Measurements from ENCODE around the gene EFNA2. TPM values are rescaled to one million over a fixed set of nuclear protein-coding genes. Genes with fewer than 3 reads are reported as not detected.
A peak's percentile ranks its signal among the peaks of the same experiment; 100 is the strongest.

Gene EFNA2
- total RNA-seq, 1 donor from 2014 or later, result not detected

DNA sequence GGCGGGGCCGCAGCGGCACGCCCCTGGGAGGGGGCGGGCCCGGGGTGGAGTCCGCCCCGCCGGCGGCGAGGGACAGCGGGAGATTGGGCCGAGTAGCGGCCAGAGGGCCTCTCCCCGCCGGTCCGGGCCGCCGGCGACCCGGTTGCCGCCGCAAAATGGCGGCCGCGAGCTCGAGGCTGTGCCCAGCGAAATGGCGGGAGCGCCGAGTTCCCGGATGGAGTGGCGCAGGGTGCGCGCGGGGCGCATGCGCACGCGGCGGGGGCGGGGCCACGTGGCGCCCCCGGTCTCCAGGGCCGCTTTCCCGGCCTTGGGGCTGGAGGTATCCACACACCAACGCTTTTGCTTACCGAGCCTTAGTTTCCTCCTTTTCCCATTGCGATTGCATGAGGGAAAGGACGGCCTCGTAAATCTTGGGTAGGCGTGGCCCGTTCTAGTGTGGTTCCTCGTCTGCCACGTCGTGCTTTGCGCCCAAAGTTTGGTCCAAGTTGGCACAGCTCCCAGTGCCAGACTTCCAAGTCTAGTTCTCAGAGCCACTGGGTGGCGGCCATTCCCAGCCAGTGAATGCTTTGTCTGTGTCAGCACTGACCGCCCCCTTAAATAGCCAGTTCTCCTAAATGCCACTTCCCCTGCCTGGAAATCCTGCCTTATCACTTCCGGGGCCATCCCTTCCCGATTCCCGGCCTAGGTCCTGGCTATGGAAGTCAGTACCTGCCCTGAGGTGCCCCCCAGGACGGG lies 16.0 kb upstream of the EFNA2 start:
- ATAC-seq (peak; percentile 41 to 48), DNase-seq (peak; percentile 91)
- no peaks in the 10 kb centered on the region for H3K9me3 ChIP-seq
- H3K27me3 ChIP-seq (ENCODE audit: low read depth), result no peaks in the 10 kb centered on the region
- peaks cover 91% of the 10 kb centered on the region for H3K4me1 ChIP-seq
- TF ChIP-seq, protein P1, sequence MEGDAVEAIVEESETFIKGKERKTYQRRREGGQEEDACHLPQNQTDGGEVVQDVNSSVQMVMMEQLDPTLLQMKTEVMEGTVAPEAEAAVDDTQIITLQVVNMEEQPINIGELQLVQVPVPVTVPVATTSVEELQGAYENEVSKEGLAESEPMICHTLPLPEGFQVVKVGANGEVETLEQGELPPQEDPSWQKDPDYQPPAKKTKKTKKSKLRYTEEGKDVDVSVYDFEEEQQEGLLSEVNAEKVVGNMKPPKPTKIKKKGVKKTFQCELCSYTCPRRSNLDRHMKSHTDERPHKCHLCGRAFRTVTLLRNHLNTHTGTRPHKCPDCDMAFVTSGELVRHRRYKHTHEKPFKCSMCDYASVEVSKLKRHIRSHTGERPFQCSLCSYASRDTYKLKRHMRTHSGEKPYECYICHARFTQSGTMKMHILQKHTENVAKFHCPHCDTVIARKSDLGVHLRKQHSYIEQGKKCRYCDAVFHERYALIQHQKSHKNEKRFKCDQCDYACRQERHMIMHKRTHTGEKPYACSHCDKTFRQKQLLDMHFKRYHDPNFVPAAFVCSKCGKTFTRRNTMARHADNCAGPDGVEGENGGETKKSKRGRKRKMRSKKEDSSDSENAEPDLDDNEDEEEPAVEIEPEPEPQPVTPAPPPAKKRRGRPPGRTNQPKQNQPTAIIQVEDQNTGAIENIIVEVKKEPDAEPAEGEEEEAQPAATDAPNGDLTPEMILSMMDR (IDR thresholded peaks at IDR 0.05), result no peak
- intact Hi-C loops (cut with DNase I), result no loop called here
- H3K36me3 ChIP-seq, result peaks cover 44% of the 10 kb centered on the region
- peak overlapping the region; percentile 99 for H3K27ac ChIP-seq
- peak overlapping the region; percentile 94 for H3K4me3 ChIP-seq

DNA sequence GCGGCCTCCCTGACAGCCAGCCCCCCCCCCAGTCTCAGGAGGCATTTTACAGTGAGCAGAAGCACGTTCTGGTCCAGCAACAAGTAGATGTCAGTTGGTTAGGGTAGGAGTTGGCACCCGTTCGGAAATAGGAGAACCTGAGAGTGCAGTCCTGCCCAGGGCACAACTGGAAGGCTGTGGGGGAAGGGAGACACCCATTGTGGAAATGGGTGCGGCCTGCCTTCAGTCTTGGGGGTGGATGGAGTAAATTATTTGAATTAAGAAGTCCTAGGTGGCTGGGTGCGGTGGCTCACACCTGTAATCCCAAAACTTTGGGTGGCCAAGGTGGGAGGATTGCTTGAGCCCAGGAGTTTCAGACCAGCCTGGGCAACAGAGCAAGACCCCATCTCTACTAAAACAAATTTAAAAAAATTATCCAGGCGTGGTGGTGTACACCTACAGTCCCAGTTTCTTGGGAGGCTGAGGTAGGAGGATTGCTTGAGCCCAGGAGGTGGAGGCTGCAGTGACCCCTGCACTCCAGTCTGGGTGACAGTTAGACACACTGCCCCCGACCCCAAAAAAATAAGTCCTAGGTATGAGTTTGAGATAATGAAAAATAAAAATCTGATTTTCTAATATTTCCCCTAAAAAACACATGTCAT lies 15.3 kb upstream of the EFNA2 start:
- Histone ChIP-seq H3K36me3 (peaks cover 49% of the 10 kb centered on the region), H3K9me3 (no peaks in the 10 kb centered on the region), H3K4me3 (peak overlapping the region; percentile 94), H3K4me1 (peaks cover 90% of the 10 kb centered on the region), H3K27me3 (ENCODE audit: low read depth) (no peaks in the 10 kb centered on the region), H3K27ac (peak overlapping the region; percentile 99)
- TF ChIP-seq, protein P1 (IDR thresholded peaks at IDR 0.05), result no peak
- DNase-seq (no peak), ATAC-seq (no peak)
- intact Hi-C loops (cut with DNase I), result no loop called here

DNA sequence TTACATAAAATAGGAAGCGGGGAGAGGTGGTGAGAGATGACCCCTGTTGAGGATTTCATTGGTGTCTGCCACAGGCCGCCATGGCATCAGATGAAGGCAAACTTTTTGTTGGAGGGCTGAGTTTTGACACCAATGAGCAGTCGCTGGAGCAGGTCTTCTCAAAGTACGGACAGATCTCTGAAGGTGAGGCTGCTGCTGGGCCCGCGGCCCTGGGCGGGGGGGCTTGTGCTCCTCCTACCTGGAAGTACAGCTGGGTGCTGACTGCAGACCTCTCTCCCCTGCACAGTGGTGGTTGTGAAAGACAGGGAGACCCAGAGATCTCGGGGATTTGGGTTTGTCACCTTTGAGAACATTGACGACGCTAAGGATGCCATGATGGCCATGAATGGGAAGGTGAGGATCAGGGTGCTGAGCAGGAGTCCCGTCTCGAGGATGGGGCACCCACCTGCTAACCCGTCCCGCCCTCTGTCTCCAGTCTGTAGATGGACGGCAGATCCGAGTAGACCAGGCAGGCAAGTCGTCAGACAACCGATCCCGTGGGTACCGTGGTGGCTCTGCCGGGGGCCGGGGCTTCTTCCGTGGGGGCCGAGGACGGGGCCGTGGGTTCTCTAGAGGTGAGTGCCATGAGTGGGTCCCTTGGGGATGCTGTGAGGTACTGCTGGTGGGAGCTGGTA lies 14.7 kb upstream of the EFNA2 start:
- no peaks in the 10 kb centered on the region for H3K9me3 ChIP-seq
- H3K27ac ChIP-seq, result peak overlapping the region; percentile 99
- H3K27me3 ChIP-seq (ENCODE audit: low read depth), result no peaks in the 10 kb centered on the region
- H3K36me3 ChIP-seq, result peaks cover 49% of the 10 kb centered on the region
- peaks cover 85% of the 10 kb centered on the region for H3K4me1 ChIP-seq
- ATAC-seq, result no peak
- intact Hi-C loops (cut with DNase I), result no loop called here
- no peak for DNase-seq
- H3K4me3 ChIP-seq, result peak overlapping the region; percentile 94
- TF ChIP-seq, protein P1 (IDR thresholded peaks at IDR 0.05), result no peak

DNA sequence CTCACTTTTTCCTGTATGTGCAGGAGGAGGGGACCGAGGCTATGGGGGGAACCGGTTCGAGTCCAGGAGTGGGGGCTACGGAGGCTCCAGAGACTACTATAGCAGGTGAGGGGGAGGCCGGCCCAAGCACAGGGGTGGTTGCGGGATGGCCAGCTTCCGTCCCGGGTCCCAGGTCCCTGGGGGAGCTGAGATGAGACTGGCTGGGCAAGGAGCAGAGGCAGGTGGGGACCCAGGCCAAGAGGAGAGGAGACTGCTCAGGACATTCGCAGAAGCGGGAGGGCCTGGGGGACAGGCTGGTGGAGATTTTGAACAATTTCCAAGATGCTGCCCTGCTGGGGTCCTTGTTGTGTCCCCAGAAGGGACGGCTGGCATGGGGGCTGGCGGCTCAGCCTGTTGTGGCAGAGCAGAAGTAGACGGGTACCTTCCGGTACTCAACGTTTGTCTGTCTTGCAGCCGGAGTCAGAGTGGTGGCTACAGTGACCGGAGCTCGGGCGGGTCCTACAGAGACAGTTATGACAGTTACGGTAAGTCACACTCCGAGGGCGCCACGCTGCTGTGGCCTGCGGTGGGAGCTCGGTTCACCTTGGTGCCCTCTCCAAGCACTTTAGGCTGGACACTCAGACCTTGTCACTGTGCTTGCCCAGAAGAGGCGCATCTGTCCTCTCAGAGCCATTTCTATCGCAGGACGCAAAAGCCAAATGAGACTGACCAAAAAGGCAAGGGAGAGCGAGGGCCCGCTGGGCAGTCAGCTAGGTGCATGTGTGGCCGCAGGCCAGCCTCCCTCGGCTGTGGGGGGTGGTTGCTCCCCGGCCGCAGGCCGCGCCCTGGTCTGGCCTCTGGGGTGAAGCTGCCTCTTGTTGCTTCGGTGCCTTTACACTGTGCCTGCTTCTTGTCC lies 13.9 kb upstream of the EFNA2 start:
- intact Hi-C loops (cut with DNase I), result no loop called here
- DNase-seq, result peak; percentile 61
- Histone ChIP-seq H3K27ac (peak overlapping the region; percentile 99), H3K9me3 (no peaks in the 10 kb centered on the region), H3K27me3 (ENCODE audit: low read depth) (no peaks in the 10 kb centered on the region), H3K36me3 (peaks cover 49% of the 10 kb centered on the region), H3K4me3 (peak overlapping the region; percentile 94), H3K4me1 (peaks cover 85% of the 10 kb centered on the region)
- ATAC-seq, result no peak
- TF ChIP-seq, protein P1 (IDR thresholded peaks at IDR 0.05), result no peak
